NCI-H82 (cell line): ENCODE data around the gene ACSF3.

Experiments
- DNase-seq: peaks from one replicate; lab custom pipeline; 2025; lab: John Stamatoyannopoulos, UW

ACSF3 gene

DNA sequence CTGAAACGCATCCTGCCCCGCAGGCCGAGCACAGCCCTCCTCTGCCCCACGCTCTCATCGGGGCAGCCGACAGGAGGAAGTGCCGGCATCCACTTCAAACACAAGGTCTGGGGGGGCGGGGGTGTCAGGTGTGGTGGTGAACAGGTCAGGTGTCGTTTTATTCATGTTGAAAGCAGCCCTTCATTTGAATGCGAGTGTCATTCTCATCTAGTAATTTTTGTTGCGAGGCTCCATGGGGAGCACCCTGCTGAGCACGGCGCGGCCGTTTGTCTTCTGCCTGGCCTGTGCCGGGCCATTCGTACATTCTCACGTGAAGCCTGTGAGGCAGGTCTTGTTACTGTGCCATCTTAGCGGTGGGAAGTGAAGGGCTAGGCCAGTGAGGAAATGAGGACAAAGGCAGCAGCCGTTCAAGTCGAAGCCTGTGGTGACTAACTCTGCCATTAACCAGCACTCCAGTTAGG lies 1.9 kb downstream of the ACSF3 start:
- DNase-seq: no peak

DNA sequence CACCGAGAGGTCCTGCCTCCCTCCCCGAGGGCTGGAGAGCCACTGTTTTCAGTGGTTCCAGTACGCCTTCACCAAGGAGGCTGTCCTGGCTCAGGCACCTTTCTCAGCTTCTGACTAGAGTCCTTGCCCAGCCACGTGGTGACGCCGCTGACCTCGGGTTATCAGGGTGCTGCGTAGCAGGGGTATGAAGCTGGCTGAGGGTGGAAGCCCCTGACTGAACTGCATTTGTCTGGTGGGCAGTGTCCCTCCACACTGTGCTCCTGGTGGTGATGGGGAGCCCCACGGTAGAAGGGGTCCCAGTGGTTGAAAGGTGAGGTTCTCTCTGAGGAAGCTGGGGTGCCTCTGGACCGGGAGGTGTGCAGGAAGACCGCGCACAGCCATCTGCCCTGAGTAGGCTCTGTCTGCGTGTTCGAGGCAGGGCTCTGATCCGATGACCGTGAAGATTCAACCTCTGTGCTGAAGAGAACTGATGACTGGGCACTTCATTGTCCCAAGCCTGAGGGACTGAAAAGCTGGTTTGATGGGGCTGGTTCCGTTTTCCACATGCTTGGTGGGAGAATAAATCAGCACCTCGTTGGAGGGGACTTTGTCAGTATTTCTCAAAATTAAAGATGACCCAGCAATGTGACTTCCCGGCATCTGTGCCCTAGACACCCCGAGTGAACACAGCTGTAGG lies 2.5 kb downstream of the ACSF3 start:
- DNase-seq: no peak

DNA sequence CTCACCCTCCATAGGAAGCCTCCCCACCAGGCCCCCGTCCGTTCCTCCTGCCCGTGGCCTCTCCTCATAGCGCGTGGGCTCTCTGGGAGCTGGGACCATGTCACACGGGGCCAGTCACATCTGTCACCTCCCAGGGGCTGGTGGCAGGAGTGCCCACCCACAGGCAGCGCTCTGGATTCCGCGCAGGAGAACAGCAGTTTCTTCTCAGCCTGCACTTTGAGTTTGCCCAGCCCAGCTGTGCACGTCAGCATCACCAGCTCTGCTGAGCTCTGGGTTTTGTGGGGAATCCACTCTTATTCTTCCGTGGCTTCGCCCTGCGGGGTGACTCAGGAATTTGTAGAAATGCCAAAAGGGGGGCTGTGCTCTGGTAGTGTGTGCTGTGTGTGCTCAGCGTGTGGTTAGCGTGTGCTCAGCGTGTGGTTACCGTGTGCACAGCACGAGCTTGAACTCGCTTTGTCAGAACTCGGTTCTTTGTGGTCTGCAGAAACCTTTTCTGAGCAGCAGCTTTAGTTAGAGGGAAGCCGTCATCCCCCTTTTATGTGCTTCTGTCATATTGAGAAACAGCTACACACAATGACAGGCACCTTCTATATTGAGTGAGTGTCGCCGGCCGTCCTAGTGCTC lies 3.2 kb downstream of the ACSF3 start:
- no peak for DNase-seq

DNA sequence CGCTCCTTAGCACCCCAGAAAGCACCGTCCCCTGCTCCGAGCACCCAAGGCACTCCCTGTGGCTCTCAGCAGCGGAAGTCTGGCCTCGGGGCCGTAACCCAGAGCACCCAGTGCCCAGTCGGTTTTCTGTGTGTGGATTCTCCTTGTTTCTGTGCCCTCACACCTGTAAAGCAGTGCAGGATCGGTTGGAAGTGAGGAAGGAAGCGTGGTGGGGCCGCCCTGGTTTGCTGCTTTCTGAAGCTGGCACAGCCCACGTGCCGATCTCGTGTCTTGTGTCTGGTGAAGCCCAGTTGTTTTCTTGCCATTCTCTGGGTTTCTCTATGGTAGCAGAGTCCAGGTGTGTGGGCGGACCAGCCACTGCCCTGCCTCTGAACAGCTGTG lies 3.7 kb downstream of the ACSF3 start:
- DNase-seq: no peak

DNA sequence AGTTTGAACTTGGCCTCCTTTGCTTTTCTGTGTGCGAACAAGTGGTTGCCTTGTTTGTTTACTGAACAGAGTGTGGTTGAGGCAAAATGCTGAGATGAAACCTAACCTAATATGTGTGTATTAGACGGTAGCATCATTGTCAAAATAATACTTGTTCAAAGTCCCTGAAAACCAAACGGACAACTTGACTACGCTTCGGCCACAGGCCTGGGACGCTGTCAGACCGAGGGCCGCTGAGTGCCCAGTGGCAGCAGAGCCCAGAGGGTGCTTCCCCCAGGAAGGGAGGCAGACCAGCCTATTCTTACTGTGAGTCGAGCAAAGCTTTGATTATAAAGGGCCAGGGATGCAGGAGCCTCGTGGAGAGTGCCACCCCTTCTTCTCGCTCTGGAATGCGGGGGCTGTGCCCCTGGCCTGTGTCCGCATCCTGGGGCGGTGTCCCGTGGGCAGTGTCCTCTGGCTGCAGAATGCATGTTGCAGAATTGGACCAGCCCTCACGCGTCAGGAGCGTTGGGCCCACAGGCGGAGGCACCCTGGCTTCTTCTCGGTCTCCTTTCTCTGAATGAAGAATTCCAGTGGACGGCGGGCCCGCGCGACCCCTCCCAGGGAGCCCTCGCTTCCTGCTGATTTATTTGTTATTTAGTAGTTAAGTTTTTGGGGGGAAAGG lies 5.2 kb downstream of the ACSF3 start:
- no peak for DNase-seq

DNA sequence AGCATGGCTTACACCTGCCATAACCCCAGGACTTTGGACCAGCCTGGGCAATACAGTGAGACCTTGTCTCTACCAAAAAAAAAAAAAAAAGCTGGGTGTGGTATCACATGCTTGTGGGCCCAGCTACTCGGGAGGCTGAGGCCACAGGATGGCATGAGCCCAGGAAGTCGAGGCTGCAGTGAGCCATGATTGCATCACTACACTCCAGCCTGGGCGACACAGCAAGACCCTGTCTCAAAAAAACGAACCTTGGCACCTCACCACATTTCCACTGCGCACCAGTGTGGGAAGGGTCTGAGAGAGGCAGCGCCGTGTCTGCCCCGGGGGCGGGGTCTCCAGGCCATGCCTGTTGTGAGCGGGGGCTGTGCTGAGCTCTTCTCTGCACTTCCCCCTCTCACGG lies 6.3 kb downstream of the ACSF3 start:
- no peak for DNase-seq

DNA sequence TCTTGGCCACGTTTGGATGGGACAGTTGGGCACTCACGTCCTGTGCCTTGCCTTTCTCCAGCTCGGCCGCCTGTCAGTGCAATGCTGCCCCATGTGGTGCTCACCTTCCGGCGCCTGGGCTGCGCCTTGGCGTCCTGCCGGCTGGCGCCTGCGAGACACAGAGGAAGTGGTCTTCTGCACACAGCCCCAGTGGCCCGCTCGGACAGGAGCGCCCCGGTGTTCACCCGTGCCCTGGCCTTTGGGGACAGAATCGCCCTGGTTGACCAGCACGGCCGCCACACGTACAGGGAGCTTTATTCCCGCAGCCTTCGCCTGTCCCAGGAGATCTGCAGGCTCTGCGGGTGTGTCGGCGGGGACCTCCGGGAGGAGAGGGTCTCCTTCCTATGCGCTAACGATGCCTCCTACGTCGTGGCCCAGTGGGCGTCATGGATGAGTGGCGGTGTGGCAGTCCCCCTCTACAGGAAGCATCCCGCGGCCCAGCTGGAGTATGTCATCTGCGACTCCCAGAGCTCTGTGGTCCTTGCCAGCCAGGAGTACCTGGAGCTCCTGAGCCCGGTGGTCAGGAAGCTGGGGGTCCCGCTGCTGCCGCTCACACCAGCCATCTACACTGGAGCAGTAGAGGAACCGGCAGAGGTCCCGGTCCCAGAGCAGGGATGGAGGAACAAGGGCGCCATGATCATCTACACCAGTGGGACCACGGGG lies 7.1 kb downstream of the ACSF3 start:
- no peak for DNase-seq

DNA sequence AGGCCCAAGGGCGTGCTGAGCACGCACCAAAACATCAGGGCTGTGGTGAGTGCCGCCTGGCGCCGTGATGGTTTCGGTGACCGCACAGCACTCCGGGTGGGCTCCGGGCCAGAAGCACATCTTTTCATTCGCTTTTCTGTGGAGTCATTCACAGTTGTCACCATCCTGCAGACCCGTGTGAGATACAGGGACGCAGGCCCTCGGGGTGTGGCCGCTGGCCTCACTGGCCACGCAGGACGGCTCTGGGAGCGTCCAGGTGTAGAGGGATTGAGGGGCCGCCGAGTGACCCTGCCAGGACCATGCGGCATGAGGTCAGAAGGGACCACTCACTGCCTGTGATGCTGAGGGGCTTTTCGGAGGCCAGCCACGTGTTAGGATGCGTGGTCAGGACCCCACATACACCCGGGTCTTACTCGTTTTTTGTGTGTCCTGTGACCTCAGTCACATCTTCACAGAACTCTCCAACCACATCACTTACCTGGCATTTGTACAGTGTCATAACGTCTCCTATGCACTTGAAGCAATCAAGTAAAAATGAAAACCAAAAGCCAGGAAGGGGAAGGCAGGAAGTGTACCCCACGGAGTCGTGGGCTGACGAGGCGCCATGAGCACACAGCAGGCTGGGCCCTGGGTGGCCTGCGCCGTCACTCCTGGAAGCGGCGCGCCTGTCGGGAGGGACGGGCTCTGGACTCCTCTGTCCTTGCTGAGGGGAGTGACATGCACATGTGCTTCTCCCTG lies 7.8 kb downstream of the ACSF3 start:
- DNase-seq: no peak

DNA sequence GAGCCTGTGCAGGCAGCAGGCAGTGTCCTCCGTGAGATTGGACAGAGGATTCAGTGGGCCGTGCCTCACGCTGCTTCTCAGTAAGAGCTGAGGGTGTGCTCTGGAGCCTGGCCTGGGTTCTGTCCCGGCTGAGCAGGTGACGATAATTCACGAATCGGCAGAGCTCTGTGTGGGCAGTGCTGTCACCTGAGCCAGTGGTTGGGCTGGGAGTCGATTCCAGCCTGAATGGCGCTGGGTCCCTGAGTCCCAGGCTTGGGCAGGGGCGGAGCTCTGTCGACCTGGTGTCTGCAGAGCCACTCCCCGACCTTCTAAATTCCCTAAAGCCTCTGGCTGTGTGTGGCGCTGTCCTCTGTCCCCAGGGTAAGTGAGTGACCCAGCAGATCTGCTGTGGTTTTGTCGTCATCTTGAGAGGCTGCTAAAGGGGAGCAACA lies 8.4 kb downstream of the ACSF3 start:
- DNase-seq: no peak

DNA sequence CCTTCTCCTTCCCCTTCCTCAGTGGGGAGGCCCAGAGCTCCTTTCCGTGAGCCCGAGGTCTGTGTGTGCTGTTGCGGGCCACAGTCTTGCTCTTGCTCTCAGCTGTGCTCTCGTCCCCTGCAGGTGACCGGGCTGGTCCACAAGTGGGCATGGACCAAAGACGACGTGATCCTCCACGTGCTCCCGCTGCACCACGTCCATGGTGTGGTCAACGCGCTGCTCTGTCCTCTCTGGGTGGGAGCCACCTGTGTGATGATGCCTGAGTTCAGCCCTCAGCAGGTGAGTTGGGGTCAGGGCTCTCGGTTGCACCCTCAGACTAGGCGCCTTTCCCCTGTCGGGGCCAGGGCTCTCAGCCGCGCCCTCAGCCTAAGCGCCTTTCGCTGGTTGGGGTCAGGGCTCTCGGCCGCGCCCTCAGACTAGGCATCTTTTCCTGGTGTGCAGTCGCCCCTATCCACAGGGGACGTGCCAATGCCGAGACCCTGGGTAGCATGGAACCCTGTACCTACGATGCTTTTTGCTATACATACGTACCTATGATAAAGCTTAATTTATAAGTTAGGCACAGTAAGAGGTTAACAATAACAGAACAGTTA lies 8.9 kb downstream of the ACSF3 start:
- no peak for DNase-seq

DNA sequence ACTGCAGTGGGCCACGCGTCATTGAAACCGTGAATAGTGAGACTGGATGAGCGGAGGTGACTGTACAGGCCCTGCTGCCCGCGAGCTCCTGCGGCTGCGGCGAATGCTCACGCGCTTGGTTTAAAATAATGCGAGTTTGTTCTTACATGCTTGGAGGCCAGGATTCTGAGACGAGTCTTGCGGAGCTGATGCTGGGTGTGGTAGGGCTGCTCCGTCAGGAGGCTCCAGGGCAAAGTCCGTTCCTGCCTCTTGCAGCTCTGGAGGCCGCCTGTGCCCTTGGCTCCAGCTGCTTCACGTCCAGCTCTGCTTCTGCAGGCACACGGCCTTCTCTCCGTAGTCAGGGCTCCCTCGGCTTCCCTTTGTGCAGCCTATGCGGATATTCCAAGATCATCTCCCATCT lies 9.5 kb downstream of the ACSF3 start:
- DNase-seq: no peak

DNA sequence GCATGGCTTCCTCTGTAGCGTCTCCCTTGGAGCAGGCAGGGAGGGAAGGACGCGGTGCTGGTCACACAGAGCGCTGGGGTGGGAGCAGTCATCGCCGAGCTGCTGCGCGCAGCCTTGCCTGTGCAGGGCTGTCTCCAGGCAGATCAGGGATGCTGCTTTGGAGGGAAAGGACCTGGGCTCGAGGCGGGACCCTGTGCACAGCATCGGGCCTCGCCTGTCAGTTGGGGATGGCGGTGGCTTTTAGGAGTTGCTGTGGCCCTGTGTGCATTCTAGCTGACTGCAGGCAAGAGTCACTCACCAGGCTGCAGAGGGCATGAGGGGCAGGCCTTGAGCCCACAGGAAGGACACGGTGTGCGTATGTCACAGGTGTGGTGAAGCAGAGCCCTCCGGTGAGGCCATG lies 10.1 kb downstream of the ACSF3 start:
- no peak for DNase-seq

DNA sequence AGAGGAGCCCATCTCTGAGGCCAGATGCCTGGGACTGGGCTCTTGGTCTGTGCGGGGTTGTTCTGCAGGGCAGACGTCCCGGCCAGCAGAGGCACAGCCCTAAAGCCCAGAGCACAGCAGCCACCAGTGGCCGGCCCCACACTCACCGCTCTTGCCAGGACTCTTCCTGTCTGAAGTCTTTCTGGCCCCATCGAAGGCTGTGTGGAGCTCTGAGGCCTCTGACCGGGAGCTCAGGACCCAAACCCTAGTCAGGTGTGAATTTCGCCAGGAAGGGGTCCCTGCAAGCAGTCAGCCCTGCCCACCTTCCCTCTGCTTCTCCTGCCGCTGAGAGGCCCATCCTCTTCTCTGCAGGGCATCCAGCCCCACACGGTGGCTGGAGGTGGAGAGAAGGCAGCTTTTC lies 10.7 kb downstream of the ACSF3 start:
- DNase-seq: no peak

DNA sequence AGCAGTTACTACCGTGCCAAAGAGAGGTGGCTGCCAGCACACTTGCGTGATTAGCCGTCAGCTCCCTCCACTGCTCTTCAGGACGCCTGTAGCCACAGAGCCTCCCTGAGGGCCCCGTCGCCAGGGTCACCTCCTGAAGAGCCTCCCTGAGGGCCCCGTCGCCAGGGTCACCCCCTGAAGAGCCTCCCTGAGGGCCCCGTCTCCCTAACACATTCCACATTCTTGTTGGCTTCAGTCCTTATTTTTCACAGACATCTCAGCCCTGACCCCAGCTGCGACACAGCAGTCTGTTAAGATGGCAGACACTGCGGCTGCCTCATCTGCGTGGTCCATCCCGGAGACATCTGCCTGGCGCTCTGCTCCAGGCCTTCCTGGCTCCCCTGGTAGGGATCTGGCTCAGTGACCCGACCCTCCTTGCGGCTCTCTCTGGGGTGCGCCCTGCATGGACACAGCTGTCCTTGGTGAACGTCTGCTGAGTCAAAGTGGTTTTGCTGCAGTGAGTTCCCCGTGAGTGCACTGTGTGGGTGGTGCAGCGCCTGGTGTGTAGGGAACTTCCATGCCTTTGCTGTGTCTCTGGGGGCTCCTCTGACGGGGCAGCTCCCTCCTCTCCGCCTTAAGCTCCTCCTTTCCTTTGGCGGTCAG lies 11.4 kb downstream of the ACSF3 start:
- no peak for DNase-seq

DNA sequence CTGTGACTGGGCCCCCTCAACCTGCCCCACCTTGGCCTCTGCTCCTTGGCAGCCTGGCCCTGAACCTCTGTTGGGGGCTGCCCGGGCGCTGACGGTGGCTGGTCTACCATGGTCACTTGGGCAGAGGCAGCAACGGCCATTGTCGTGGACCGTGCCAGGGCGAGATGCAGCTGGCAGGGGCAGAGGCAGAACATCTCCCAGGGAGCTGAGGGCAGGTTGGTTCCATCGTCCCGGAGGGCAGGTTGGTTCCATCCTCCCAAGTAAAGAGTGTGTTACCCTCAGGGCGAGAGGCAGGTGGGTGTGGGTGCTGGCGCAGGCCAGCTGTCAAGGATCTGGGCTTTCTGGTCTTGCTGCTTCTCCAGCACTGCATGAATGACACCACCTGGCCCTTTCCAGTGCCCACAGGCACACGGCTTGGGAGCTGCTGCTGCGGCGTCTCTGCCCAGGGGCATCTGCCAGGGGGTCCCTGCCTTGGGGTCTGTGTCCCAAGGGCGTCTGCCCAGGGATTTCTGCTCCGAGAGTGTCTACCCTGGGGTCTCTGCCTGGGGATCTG lies 12.0 kb downstream of the ACSF3 start:
- DNase-seq: no peak

DNA sequence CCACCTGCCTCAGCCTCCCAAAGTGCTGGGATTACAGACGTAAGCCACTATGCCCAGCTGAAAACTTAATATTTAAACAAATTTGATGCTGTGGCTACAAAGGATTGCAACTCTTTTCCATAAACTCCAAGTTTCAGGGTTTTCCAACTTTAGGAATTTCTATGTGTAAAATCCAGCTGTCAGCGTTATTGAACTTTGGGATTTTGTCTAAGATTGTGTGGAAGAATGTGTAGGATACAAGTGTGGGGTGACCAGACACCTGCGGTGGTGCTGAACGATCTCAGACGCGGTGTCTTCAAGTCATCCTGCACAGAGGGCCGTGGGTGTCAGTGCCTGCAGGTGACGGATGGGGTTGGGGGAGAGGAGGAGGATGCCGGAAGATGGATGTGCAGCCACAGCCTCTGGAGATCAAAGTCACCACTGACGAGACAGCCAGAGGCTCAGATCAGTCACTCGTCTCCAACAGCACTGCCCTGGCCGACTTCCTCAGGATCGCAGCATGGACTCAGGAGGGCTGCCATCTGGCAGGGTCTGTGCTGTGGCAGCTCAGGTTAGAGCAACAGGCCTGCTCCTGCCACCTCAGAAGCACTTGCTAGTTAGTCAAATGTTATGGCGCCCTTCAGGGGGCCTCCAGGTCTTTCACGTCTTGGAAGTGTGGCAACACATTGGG lies 13.0 kb downstream of the ACSF3 start:
- DNase-seq: no peak

DNA sequence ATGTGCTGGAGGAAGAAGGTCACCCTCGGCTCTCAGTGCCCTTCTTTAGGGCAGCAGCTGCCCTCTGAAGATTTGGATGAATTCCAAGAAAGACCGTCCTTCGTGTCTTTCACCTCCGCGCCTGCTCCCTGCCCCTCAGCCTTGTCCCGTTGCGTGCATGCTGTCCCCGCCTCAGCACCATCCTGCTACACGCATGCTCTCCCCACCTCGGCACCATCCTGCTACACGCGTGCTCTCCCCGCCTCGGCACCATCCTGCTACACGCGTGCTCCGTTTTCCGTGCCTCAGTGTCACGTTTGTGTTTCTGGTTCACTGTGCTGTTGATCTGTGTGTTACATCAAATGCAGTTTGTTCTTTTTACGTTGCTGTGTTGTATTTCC lies 13.5 kb downstream of the ACSF3 start:
- DNase-seq: no peak

DNA sequence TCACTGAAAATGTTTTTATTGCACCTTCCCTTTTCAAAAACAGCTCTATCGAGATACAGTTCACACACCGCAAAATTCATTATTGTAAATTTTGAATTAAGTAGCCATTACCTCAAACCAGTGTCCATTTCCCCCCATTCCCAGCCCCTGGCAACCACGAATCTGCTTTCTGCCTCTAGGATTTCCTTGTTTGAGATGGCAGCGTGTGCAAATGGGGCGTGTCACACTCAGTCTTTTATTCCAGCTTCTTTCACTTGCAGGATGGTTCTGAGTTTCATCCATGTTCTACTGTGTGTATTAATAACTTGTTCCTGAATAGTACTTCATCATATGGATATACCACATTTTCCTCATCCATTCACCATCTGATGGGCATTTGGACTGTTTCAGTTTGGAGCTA lies 14.8 kb downstream of the ACSF3 start:
- no peak for DNase-seq

DNA sequence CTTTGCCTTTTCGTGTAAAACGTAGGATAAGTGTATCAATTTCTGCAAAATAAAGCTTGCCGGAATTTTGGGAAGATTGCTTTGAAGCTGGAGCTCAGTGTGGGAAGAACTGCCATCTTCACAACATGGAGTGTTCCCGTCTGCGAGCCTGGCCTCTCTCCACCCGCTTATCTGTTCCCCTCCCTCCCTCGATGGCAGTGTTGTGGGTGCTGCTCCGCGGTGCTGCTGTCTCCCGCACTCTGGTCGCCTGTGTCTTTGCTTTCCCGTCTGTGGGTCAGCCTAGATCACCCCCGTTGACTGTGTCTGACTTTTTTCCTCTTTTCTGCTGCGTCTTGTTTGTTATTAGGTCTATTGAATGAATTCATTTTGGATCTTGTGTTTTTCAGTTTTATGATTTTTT lies 17.0 kb downstream of the ACSF3 start:
- DNase-seq: no peak

DNA sequence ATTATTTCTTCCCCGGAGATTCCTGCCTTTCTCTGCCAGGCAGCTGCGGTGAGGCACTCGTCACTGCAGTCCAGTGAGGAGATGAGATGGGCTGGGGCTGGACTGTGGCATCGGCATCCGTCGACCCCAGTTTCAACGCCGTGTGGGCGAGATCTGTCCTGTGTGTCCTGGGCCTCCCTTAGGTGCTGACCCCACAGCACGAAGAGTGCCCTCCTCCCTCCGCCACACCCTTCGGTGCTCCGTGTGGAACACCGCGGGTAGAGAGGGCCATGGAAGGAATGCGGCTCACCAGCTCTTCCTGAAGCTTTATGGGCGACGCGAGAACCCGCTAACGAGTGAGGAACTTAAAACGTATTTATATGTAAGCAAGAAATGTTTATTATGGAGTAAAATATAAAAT lies 17.6 kb downstream of the ACSF3 start:
- DNase-seq: no peak
